Inflammatory macrophage treated with lipopolysaccharide for 4 hours (primary cell): ENCODE data around the gene UBE2L5.

ENCODE experiments used
- DNase-seq: peaks from one replicate; pipeline ENCODE4 v3.0.0-alpha.2; 2020

UBE2L5 gene

GRCh38 chr13:30422054-30422839, at the start of gene UBE2L5:
UBE2L5 (plus strand) TSS chr13:30422493; CDS start chr13:30427991, 5,498 bp downstream.
- peak; percentile 75 for DNase-seq

- peak; percentile 70 for DNase-seq
Measured at GRCh38 chr13:30373727-30374126, 48.6 kb upstream of the UBE2L5 start.

- DNase-seq = no peak
Measured at GRCh38 chr13:30375265-30375835, 46.9 kb upstream of the UBE2L5 start.

- no peak for DNase-seq
Measured at GRCh38 chr13:30376426-30377311, 45.6 kb upstream of the UBE2L5 start.

- DNase-seq = no peak
Measured at GRCh38 chr13:30377312-30377685, 45.0 kb upstream of the UBE2L5 start.

- DNase-seq = no peak
Measured at GRCh38 chr13:30378191-30378590, 44.1 kb upstream of the UBE2L5 start.

GRCh38 chr13:30381049-30381448, 41.2 kb upstream of the UBE2L5 start:
- no peak for DNase-seq

- no peak for DNase-seq
Measured at GRCh38 chr13:30382836-30383525, 39.3 kb upstream of the UBE2L5 start.

GRCh38 chr13:30388406-30389283, 33.6 kb upstream of the UBE2L5 start:
- DNase-seq = peak; percentile 28

GRCh38 chr13:30391956-30392680, 30.2 kb upstream of the UBE2L5 start:
- DNase-seq = no peak

- DNase-seq = no peak
Measured at GRCh38 chr13:30392681-30393045, 29.6 kb upstream of the UBE2L5 start.

GRCh38 chr13:30394751-30395191, 27.5 kb upstream of the UBE2L5 start:
- peak; percentile 61 for DNase-seq

- peak; percentile 92 for DNase-seq
Measured at GRCh38 chr13:30395192-30396158, 26.8 kb upstream of the UBE2L5 start.

GRCh38 chr13:30396434-30397075, 25.7 kb upstream of the UBE2L5 start:
- no peak for DNase-seq

- DNase-seq = no peak
Measured at GRCh38 chr13:30398601-30399072, 23.7 kb upstream of the UBE2L5 start.

- DNase-seq = no peak
Measured at GRCh38 chr13:30400376-30400775, 21.9 kb upstream of the UBE2L5 start.

- DNase-seq = no peak
Measured at GRCh38 chr13:30401347-30401746, 20.9 kb upstream of the UBE2L5 start.

- no peak for DNase-seq
Measured at GRCh38 chr13:30403456-30403855, 18.8 kb upstream of the UBE2L5 start.

GRCh38 chr13:30404207-30404606, 18.1 kb upstream of the UBE2L5 start:
- no peak for DNase-seq
